NCI-H345 treated with DMSO at 0.1 percent for 48 hours (cell line): ENCODE measurements around the gene LRMDA.
"Not testable (repeated sequence)": the region's sequence is repeated elsewhere in the genome, so short reads cannot be mapped to it uniquely, and the experiment has no call there.

Experiments
- DNase-seq: peaks from one replicate; lab custom pipeline; 2025; ENCODE audit not compliant: unreplicated experiment; lab: John Stamatoyannopoulos, UW

LRMDA gene

GRCh38 chr10:76487582-76487981 is 1056.2 kb downstream of the LRMDA start:
- DNase-seq = no peak

DNA sequence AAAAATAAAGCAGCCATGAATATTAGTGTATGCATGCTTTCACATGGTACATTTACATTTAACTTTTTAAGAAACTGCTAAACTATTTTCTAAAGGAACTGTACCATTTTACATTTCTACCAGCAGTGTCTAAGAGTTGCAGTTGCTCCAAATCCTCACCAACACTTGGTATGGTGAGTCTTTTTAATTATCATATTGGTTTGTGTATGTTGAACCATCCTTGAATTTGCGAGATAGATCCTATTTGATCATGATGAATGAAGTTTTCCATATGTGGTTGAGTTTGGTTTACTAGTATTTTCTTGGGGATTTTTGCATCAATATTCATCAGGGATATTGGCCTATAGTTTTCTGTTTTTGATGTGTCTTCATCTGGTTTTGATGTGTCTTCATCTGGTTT is 1057.2 kb downstream of the LRMDA start:
- DNase-seq = no peak

GRCh38 chr10:76491216-76491615 is 1059.8 kb downstream of the LRMDA start:
- no peak for DNase-seq

DNA sequence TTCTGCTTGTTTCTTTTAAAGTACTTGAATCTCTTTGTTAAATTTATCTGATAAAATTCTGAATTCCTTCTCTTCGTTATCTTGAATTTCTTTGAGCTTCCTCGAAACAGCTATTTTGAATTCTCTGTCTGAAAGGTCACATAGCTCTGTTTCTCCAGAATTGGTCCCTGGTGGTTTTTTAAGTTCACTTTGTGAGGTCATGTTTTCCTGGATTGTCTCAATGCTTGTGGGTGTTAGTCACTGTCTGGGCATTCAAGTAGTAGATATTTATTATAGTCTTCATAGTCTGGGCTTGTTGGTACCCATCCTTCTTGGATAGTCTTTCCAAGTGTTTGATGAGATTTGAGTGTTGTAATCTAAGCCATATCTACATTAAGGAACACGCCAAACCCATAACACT is 1060.6 kb downstream of the LRMDA start:
- DNase-seq = no peak

GRCh38 chr10:76492678-76493472 is 1061.5 kb downstream of the LRMDA start:
- no peak for DNase-seq

GRCh38 chr10:76497666-76498065 is 1066.2 kb downstream of the LRMDA start:
- DNase-seq = no peak

DNA sequence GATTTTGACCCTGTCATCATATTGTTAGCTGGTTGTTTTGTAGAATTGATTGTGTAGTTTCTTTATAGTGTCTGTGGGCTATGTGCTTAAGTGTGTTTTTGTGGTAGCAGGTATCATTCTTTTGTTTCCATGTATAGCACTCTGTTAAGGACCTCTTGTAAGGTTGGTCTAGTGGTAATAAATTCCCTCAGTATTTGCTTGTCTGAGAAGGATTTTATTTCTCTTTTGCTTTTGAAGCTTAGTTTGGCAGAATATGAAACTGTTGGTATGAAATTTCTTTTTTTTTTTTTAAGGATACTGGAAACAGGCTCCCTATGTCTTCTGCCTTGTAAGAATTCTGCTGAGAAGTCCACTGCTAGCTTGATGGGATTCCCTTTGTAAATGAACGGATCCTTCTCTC is 1073.4 kb downstream of the LRMDA start:
- DNase-seq = no peak

GRCh38 chr10:76509446-76509845 is 1078.0 kb downstream of the LRMDA start:
- no peak for DNase-seq

DNA sequence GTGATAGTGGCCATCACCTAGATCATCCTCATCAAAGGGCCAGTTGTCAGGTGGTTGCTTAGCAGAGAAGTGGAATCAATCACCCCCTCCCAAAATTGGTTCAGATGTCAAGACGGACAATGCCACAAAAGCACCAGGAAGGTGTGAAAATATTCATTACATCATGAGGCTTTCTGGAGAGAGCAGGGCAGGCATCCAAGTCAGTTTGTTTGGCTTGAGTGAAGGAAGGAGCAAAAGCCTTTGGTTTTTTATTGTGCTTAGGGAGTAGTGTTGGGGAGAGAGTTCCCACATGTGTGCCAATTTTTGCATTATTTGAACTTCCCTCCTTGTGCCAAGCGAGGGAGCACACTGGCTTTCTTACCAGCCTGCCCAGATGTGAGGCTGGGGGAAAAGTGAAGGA is 1082.9 kb downstream of the LRMDA start:
- no peak for DNase-seq

DNA sequence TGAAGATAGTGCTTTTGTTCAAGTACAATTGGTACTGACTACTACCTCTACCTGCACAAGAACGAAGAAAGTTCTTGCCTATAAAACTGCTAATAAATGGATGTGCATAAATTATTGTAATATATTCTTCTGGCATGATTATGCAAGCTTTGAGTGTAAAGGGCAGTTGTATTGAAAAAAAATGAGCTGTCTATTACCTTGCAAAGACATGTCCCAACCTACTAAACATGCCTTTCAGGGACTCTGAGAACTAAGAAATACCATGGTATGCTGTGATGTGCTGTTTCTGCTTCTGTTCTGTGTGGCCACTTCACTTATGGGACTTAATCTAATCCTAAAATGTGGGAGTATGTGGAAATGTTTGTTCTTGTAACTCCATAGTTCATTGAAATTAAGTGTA is 1083.4 kb downstream of the LRMDA start:
- DNase-seq = no peak

DNA sequence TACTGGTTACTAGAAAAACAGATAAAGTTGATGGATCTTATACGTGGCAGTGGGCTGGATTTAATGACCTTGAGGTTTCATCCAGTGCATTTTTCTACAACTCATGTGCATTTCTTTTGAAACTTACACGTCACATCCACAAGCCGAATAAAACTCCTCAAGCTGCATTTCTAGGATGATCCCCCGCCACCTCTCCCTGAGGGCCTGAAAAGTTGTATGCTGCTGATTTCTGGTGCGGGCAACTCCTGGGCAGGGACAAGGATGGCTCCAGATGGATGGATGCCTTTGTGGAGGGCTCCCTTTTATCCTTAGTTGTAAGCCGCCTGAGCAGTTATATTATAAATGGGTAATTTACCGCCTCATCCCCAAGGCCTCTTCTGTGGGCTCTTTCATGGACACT is 1091.1 kb downstream of the LRMDA start:
- DNase-seq = no peak

- no peak for DNase-seq
These were observed 1091.8 kb downstream of the LRMDA start for GRCh38 chr10:76523246-76523645.

DNA sequence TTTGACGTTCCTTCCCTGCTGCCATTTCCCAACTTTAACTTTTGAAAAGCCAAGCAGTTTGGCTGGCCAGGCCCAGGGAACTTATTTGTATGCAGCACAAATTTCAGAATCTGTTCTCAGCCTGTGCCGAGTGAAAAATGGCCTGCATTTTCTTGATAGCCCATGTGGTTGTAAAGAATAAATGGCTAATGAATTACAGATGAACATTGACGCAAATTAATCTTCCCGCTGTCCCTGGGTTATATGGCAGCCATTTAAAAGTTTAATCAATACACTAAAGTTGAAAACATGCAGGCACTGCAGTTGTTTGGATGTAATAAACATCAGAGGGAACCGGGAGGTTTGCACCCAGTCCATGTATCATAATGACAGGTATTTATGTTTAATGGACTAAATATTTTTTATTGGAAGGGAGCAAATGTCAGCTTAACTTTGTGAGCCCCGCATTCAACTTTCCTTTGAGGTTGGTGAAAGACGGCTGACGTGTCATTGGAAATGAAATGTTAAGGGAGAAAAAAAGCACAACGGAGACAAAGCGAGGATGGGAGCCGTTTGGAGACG is 1092.4 kb downstream of the LRMDA start:
- DNase-seq = no peak

GRCh38 chr10:76526833-76527232 is 1095.4 kb downstream of the LRMDA start:
- not testable (repeated sequence) for DNase-seq

GRCh38 chr10:76540331-76540730 is 1108.9 kb downstream of the LRMDA start:
- DNase-seq = no peak

DNA sequence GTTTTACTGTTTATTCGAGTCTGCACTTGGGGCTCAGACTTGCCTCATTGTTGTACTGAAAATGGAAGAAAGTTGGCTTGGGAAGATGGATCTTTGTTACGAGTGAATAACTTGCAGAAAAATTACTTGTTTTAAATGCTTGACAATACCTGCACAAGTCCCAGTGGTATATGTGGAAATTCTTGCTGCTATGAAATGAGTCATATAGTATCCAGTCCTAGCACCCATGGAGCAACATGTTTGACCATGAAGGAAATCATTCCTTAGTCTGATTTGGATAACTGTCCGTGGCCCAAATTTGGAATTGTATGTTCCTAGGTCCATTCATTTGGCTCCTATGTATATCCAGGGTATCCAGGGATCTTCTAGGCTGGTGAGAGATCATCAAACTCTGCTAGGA is 1109.4 kb downstream of the LRMDA start:
- no peak for DNase-seq

DNA sequence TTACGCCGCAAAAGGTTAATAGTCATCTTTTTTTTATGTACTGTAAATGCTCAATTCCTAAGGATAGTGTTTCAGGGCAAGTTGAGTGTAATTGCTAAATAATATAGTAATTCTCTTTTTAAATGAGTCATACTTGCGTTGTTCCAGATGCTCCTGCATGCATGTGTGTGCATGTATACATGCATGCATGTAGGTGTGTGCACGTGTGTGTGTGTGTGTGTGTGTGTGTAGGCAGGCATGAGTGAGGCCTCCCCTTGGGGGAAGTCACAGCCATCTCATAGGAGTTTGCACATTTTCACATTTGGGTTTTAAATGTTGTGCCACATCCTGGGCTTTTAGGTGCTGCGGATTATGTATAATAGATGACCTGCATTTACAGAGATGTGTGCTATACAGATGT is 1110.4 kb downstream of the LRMDA start:
- no peak for DNase-seq

- DNase-seq = no peak
These were observed 1111.0 kb downstream of the LRMDA start for GRCh38 chr10:76542307-76542930.

GRCh38 chr10:76543655-76544054 is 1112.2 kb downstream of the LRMDA start:
- no peak for DNase-seq

- no peak for DNase-seq
These were observed 1113.4 kb downstream of the LRMDA start for GRCh38 chr10:76544789-76545188.

DNA sequence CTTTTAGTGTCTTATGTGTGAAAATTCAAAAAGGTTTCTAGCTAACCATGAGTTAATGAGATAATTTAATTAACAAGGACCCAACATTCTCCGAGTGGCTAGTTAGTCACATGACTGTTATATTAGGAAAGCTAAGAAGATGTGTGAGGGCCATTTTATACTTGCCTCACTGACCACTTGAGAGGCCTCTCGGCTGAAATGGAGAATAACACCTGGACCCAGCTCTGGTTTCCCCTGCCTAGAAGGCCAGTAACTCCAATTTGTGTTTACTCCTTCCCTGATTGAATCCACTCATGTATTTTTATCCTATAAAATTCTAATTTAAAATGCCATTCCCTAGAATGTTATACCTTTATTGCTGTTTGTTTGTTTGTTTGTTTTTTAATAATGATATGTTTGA is 1115.0 kb downstream of the LRMDA start:
- DNase-seq = no peak

- DNase-seq = peak; percentile 69
These were observed 1116.0 kb downstream of the LRMDA start for GRCh38 chr10:76547352-76547972.
